ENCODE results near the gene LRATD1.

Gene LRATD1

GRCh38 chr2:14633461-14634181 is 1.1 kb downstream of the LRATD1 start:
- peak; percentile 28 for DNase-seq

- DNase-seq: no peak
Measured at GRCh38 chr2:14634182-14634488, 1.6 kb downstream of the LRATD1 start.

DNA sequence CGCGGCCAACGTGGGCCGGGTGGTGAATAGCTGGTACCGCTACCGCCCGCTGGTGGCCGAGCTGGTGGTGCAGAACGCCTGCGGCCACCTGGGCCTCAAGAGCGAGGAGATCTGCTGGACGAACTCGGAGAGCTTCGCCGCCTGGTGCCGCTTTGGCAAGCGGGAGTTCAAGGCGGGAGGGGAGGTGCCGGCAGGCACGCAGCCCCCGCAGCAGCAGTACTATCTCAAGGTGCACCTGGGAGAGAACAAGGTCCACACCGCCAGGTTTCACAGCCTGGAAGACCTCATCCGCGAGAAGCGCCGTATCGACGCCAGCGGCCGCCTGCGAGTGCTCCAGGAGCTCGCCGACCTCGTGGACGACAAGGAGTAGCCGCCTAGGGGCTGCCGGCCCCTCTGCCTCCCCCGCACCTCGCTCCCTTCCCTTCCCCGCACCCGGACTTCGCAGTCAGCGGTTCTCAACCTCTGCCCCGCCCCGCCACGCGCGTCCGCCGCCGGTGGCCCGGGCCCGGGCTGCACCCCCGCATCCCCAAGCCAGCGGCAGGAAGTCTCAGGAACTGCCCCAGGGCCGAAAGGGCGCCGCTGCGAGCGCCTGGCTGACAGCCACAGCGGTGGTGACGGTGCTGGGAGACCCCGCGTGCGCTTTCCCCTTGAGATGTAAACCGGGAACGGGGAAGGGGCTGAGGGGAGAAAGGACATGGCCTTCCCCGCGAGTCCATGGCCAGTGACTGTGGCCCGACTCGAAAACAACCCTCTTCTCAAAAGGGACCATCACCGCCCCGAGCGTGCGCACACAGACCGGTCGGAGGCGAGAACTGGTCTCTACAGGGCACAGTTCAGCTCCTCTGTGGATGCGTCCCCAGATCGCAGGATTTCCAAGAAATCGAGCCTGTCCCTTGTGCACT is 2.2 kb downstream of the LRATD1 start:
- DNase-seq: peak; percentile 89

GRCh38 chr2:14635391-14635871 is 2.9 kb downstream of the LRATD1 start:
- DNase-seq: peak; percentile 95

DNA sequence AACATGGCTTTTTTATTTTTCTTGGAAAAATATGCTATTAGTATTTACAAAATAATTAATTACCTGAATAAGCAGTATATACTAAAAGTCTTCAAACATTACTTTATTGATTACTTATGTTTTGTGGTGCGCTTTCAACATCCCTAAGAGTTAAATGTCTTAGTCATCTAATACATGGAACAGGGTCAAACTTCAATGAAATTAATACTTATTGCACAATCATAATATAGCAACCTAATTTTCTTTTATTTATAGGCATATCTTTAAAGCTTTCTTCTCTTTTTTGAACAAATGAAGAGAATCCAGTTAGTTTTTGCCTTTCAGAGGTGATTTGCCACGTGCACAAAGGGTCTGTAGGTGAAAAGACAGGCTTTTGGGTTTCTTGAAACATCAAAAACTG is 6.0 kb downstream of the LRATD1 start:
- no peak for DNase-seq

- no peak for DNase-seq
Measured at GRCh38 chr2:14641116-14641515, 8.6 kb downstream of the LRATD1 start.

DNA sequence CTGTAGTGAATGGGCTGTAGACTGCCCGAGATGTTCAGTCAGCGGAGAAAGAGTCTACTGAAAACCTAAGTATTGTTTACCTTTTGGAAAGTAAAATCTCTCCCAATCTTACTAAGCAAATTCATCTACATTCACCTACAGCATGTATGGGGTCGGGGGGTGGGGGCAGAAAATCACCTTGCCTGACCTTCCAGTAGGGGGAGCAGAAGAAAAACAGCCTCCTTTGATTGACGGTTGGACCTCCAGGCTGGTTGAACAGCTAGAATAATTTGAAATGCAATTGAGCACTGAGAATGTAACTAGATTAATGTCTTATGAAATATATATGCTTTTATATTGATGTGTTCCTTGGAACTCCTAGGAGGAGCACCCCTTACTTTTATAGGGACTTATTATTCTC is 10.0 kb downstream of the LRATD1 start:
- no peak for DNase-seq

- DNase-seq: no peak
Measured at GRCh38 chr2:14647714-14648113, 15.2 kb downstream of the LRATD1 start.

DNA sequence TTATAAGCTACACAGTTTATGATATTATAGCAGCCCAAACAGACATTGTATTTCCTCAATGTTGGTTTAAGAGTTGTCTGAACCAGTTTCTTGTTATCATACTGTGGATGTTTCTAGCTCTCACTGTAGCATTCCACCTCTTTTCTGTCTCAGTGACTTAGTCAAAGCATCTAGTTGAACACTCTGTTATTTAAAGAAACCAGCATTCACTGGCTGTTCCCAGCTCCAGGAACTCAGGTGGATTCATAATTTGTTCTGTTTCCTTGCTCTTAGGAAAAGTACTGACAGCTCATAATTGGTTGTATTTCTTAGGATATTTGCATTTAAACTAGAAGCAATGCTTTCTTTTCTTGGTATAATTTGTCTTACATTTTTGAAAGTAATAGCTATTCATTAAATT is 17.5 kb downstream of the LRATD1 start:
- DNase-seq: no peak

DNA sequence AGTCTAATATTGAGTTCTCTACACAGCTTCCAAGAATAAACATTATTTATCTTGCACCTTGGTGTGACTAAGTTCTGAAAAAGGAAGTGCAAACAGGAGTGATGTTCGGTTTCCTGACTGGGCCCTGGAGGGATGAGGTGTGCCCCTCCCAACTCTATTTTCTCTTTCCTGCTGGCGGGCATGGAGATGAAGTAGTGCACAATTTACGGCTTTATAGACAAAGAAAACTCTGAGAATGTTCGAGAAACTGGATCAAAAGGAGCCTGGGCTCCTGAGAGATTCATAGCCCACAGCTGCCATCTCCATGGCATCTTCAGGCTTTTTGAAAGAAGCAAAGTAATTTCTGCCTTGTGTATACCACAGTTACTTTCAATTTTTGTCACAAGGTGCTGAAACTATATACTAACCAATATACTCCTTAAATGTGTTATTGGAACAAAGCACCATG is 22.3 kb downstream of the LRATD1 start:
- DNase-seq: no peak

DNA sequence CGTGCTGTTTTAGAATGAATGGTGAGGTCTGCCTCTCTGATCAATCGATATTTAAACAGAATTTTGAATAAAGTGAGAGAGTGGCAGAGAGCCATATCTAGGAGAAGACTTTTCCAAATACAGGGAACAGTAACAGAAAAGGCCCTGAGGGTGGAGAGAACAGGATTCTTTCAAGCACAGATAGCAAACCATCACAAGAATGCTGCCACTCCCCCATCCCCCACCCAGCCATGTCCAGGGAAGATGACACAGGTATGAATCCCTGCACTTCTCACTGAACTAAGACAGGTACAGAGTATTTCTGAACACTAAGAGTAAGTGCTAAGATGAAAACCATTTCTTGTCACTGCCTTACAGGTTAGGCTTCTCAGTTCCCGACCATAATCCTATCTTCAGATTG is 23.6 kb downstream of the LRATD1 start:
- no peak for DNase-seq

- no peak for DNase-seq
Measured at GRCh38 chr2:14661163-14661562, 28.6 kb downstream of the LRATD1 start.

- no peak for DNase-seq
Measured at GRCh38 chr2:14673351-14673875, 40.9 kb downstream of the LRATD1 start.

DNA sequence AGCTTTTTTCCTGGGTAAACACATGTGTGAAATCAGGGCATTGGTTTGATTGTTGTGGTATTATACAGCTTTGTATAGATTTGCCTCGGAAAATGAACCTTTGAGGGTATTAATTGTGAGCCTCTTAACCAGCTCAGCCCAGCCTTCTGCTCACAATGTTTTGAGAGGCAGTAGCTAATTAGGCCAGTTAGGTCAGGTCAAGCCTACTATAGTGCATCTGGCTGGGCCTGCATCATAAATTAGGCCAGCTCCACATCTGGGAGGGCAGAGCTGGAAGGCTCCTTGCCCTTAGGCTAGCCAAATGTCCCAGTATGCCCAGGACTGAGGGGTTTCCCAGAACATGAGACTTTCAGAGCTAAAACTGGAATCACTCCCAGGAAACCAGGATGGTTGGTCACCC is 43.0 kb downstream of the LRATD1 start:
- no peak for DNase-seq

DNA sequence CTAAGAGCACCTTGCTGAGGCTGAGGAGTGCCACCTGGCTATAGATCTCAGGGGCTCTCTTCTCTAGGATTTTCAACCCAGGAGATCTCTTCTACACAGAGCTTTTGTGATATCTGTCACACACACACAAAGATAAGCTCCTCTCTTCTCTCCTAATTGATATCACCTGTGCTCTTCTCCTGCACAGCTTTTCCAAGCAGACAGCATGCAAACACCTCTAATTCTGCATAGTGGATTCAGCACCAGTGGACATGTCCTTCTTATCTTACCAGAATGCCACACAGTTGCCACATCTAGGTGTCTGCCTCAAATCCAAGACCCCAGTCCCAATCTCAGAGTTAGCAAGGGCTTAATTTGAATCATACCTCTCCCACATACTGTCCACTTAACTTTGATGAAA is 43.9 kb downstream of the LRATD1 start:
- no peak for DNase-seq

DNA sequence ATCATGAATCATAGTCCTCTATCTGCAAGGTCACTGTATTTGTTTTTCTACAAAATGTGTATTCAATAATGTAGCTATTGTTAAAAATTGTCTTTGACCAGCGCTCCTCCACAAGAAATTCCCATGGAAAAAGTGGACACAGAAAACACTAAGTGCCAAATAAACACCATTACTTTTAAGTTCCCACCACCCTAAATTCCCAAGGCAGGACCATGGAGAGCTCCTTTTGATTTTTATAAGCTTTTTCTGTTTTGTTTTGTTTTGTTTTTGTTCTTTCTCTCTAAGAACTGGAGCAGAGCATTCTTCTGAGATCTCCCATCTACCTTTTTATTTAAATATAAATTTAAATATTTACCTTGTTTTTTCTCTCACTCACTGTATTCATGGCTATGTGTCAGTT is 44.5 kb downstream of the LRATD1 start:
- no peak for DNase-seq

DNA sequence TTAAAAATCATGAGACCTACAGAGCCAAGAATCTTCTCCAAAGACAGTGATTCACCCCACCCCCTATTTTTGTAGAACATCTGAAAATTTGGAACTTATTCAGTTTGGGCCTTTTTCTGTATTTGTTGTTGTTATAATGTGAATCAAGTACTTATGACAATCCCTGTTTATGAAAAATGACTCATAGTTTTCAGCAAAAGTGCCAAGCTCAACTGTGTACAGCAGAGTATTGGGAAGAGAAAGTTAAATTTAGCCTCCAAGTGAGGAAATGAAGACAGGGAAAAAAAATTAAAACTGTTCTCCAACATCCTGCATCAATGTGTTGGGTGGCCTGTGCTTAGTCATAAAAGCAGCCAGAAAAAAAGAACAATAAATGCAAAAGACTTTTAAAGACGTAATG is 46.2 kb downstream of the LRATD1 start:
- no peak for DNase-seq

- no peak for DNase-seq
Measured at GRCh38 chr2:14681608-14682007, 49.1 kb downstream of the LRATD1 start.
